ENCODE measurements around the gene SERPINA1.
"Not testable (repeated sequence)": the region's sequence is repeated elsewhere in the genome, so short reads cannot be mapped to it uniquely, and the experiment has no call there.

Gene SERPINA1

GRCh38 chr14:94388384-94389103 is at the start of gene SERPINA1:
TSS of gene SERPINA1 (minus strand) at chr14:94388602. CDS start at chr14:94383237, 5,365 bp downstream.
- DNase-seq (ENCODE audit: low spot score) = no peak

GRCh38 chr14:94428610-94429009 is 40.2 kb upstream of the SERPINA1 start:
- no peak for DNase-seq (ENCODE audit: low spot score)

GRCh38 chr14:94427016-94427613 is 38.7 kb upstream of the SERPINA1 start:
- no peak for DNase-seq (ENCODE audit: low spot score)

- no peak for DNase-seq (ENCODE audit: low spot score)
These were observed 38.1 kb upstream of the SERPINA1 start for GRCh38 chr14:94426526-94426925.

GRCh38 chr14:94424371-94424770 is 36.0 kb upstream of the SERPINA1 start:
- no peak for DNase-seq (ENCODE audit: low spot score)

- peak; percentile 60 for DNase-seq (ENCODE audit: low spot score)
These were observed 35.2 kb upstream of the SERPINA1 start for GRCh38 chr14:94423453-94424056.

- DNase-seq (ENCODE audit: low spot score) = no peak
These were observed 32.9 kb upstream of the SERPINA1 start for GRCh38 chr14:94421316-94421715.

GRCh38 chr14:94417497-94418205 is 29.2 kb upstream of the SERPINA1 start:
- not testable (repeated sequence) for DNase-seq (ENCODE audit: low spot score)

- DNase-seq (ENCODE audit: low spot score) = no peak
These were observed 24.6 kb upstream of the SERPINA1 start for GRCh38 chr14:94412671-94413638.

- no peak for DNase-seq (ENCODE audit: low spot score)
These were observed 23.2 kb upstream of the SERPINA1 start for GRCh38 chr14:94411638-94412037.

- not testable (repeated sequence) for DNase-seq (ENCODE audit: low spot score)
These were observed 21.0 kb upstream of the SERPINA1 start for GRCh38 chr14:94409430-94409829.

GRCh38 chr14:94408546-94409095 is 20.2 kb upstream of the SERPINA1 start:
- no peak for DNase-seq (ENCODE audit: low spot score)

- DNase-seq (ENCODE audit: low spot score) = no peak
These were observed 19.5 kb upstream of the SERPINA1 start for GRCh38 chr14:94407906-94408305.

GRCh38 chr14:94406910-94407309 is 18.5 kb upstream of the SERPINA1 start:
- no peak for DNase-seq (ENCODE audit: low spot score)

GRCh38 chr14:94405486-94405885 is 17.1 kb upstream of the SERPINA1 start:
- DNase-seq (ENCODE audit: low spot score) = no peak

GRCh38 chr14:94404561-94404960 is 16.2 kb upstream of the SERPINA1 start:
- no peak for DNase-seq (ENCODE audit: low spot score)

- no peak for DNase-seq (ENCODE audit: low spot score)
These were observed 15.0 kb upstream of the SERPINA1 start for GRCh38 chr14:94403312-94403932.

GRCh38 chr14:94401083-94401482 is 12.7 kb upstream of the SERPINA1 start:
- no peak for DNase-seq (ENCODE audit: low spot score)

GRCh38 chr14:94400422-94400841 is 12.0 kb upstream of the SERPINA1 start:
- DNase-seq (ENCODE audit: low spot score) = no peak

GRCh38 chr14:94398536-94398935 is 10.1 kb upstream of the SERPINA1 start:
- no peak for DNase-seq (ENCODE audit: low spot score)

- DNase-seq (ENCODE audit: low spot score) = no peak
These were observed 9.7 kb upstream of the SERPINA1 start for GRCh38 chr14:94398182-94398479.

Data from cerebellar cortex (tissue), 1 donor.